ENCODE results near the gene RAP1B.

DNA sequence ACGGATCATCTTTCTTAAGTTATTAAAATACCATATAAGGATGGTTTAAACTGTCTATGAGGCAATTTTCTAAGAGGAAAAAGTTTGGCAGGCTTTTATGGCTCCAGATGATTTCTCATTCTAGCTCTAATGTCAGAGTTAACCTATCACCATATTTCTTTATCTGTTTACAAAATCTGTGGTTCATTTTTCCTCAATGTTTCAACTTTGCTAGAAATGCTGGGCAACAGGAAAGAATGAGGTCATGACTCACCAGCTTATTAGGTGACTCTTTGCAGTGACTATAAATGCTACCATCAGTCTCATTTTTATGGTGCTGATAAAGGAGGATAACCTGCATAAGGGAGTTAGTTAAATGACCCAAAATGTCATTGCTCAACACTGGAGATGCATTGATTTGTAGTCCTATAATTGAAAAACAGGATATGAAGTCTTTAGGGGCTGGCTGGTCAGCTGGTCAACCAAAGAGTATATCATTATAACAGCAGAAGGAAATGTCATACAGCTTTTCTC is 45.3 kb upstream of the RAP1B start:
- TF ChIP-seq TEAD4 (IDR thresholded peaks at IDR 0.05), result no peak
- TF ChIP-seq, protein P1, sequence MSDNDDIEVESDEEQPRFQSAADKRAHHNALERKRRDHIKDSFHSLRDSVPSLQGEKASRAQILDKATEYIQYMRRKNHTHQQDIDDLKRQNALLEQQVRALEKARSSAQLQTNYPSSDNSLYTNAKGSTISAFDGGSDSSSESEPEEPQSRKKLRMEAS (IDR thresholded peaks at IDR 0.05), result no peak
- TF ChIP-seq RAD21 (IDR thresholded peaks at IDR 0.05; ENCODE audit: low read depth), result no peak
- TF ChIP-seq NFIC (IDR thresholded peaks at IDR 0.05), result no peak
- no peak for TF ChIP-seq TAF1 (IDR thresholded peaks at IDR 0.05; ENCODE audit: low read depth)
- TF ChIP-seq YY1 (IDR thresholded peaks at IDR 0.05; ENCODE audit: low read depth), result no peak
- TF ChIP-seq CEBPB (IDR thresholded peaks at IDR 0.05), result no peak
- TF ChIP-seq, protein P2, sequence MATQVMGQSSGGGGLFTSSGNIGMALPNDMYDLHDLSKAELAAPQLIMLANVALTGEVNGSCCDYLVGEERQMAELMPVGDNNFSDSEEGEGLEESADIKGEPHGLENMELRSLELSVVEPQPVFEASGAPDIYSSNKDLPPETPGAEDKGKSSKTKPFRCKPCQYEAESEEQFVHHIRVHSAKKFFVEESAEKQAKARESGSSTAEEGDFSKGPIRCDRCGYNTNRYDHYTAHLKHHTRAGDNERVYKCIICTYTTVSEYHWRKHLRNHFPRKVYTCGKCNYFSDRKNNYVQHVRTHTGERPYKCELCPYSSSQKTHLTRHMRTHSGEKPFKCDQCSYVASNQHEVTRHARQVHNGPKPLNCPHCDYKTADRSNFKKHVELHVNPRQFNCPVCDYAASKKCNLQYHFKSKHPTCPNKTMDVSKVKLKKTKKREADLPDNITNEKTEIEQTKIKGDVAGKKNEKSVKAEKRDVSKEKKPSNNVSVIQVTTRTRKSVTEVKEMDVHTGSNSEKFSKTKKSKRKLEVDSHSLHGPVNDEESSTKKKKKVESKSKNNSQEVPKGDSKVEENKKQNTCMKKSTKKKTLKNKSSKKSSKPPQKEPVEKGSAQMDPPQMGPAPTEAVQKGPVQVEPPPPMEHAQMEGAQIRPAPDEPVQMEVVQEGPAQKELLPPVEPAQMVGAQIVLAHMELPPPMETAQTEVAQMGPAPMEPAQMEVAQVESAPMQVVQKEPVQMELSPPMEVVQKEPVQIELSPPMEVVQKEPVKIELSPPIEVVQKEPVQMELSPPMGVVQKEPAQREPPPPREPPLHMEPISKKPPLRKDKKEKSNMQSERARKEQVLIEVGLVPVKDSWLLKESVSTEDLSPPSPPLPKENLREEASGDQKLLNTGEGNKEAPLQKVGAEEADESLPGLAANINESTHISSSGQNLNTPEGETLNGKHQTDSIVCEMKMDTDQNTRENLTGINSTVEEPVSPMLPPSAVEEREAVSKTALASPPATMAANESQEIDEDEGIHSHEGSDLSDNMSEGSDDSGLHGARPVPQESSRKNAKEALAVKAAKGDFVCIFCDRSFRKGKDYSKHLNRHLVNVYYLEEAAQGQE (IDR thresholded peaks at IDR 0.05; ENCODE audit: low read depth), result no peak
- no peak for TF ChIP-seq EP300 (IDR thresholded peaks at IDR 0.05; ENCODE audit: borderline replicate concordance)
- TF ChIP-seq FOXM1 (IDR thresholded peaks at IDR 0.05; ENCODE audit: borderline replicate concordance, low read depth), result no peak
- no peak for TF ChIP-seq ZBTB7A (IDR thresholded peaks at IDR 0.05; ENCODE audit: low read depth)
- TF ChIP-seq EGR1 (IDR thresholded peaks at IDR 0.05), result no peak
- TF ChIP-seq, protein P3, sequence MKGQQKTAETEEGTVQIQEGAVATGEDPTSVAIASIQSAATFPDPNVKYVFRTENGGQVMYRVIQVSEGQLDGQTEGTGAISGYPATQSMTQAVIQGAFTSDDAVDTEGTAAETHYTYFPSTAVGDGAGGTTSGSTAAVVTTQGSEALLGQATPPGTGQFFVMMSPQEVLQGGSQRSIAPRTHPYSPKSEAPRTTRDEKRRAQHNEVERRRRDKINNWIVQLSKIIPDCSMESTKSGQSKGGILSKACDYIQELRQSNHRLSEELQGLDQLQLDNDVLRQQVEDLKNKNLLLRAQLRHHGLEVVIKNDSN (IDR thresholded peaks at IDR 0.05), result no peak

Measured in Ishikawa (cell line).